ENCODE results near the gene CDC42EP1.
A peak's percentile ranks its signal among the peaks of the same experiment; 100 is the strongest.

CDC42EP1 gene

DNA sequence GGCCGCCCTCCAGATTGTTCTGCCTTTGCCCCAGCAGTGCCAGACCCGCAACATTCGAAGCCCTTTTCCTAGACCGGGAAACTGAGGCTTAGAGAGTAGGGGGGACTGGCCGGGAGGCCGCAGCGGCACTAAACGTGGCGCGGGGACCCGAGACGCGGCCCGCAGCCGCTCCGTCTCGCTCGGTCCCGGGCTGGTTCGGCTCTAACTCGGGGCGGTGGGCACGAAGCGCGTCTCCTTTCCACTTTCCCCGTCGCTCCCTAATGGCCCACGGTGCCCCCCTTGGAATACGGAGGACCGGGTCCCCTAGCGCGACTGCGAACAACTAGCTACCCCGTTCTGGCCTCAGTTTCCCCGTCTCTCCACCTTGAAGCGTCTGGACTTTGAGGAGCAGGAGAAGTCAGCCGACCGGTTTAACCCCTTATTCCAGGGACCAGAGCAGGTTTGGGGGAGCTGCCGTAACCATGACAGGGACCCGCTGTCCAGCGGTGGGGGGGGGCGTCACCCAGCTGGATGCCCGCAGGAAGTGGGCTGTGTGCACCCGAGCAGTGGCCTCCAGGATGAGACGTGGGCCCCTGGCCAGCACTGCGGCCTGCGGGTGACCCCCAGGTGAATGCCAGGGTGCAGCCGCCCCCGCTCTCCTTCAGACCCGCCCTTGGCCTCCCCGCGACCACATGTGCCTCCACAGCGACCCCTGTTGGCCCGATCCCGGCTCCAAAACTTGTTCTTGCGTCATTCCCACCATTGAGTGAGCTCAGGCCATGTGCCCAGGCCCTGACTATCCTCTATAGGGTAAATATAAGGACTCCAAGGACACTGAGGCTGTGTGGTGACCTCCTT, 1.1 kb downstream of the CDC42EP1 start:
- DNase-seq, result peak; percentile 8

DNA sequence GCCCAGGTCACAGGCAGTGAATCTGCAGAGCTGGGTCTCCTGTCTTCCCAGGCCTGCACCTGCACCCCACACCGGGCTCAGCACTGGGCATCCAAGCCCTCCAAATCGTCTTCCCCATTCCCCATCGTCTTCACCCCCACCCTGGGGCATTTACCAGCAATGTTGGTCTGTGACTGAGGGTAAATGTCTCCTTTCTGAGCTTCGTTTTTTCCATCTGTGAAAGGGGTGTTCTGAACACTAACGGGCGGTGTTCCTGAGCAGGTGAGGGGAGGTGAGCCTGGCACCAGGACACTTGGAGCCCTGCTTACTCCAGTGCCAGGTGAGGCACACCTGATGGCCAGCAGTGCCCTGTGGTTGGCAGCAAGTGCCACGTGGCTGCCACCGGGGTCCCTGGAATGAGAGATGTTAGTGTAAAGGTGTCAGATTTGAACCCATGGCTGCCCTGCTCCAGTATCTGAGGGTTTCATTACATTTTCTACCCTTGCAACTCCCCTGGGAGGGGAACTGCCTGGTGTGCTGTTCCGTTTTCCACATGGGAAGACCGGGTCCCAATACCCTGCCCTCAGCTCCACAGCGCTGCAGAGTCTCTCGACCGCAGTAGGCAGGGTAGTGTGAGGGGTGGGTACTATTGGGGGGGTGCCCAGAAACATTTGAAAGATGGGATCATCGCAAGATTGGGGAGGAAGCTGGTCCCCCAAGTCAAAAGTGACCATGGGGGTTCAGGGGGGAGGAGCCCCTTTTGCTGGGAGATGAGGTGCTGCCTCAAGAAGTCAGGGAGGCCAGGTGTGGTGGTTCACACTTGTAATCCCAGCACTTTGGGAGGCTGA, 2.0 kb downstream of the CDC42EP1 start:
- no peak for DNase-seq

DNA sequence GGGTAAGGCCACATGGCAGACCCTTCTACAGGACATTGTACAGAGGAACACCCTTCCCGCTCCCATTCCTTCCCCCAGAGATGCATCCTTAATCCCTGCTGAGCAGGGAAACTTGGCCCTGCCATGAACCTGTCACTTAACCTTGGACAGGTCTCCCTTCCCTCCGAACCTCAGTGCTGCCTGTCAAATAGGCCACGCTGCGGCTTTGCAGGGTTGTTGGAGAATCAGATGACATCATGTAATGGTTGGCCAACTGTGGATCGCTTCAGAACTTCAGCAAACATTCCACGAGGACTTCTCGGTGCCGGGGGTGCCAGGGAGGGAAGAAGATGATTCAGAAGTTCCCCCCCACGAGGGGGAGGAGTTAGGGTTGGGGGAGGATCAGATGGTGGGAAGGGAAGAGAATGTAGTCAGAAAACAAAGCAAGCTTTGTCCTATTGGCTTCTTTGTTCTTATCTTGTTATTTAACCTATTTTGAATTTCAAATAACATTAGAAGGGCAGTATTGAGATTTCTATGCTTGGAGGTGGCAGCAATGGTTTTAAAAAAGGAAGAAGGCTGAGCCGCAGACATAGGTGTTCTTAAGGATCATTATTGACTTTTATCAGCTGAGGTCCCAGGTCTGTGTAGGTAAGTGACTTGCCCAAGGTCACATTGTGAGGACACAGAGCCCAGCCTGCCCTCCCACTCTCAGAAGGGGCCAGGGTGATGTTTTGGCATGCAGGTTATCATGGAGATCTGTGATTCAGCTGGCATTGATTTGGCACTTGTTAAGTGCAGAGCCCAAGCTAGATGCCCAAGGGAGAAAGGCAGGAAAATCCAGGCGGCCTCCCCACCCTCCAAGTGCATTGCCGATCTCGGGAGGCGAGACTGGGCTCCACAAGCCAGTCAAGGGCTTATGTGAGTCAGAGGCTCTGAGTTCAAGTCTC, 3.1 kb downstream of the CDC42EP1 start:
- no peak for DNase-seq

DNA sequence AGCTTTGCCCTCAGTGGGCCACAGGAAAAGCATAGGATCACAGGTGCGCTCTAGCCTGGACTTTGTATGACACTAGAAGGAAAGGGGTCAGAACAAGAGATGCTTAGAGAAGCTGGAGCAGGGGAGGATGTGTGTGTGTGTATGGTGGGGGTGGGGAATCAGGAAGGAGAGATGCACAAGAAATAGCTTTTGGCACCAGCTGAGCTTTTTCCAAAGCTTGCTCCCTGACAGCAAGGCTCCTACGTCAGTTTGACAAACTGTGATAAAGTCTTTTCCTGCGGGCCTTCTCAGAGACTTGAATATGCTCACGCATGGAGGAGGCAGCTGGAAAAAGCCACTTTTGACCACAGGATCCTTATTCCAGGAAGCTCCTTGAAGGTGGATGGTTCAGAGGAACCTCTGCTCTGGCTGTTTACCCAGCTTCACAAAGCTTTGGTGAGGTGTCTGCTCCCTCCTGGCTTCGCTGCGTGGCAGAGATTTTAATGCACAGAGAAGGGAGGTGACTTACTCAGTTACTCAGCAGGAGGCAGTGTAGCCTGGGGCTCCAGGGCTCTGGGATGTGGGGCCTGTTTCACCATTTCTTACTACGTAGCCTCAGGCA, 3.9 kb downstream of the CDC42EP1 start:
- DNase-seq, result no peak

DNA sequence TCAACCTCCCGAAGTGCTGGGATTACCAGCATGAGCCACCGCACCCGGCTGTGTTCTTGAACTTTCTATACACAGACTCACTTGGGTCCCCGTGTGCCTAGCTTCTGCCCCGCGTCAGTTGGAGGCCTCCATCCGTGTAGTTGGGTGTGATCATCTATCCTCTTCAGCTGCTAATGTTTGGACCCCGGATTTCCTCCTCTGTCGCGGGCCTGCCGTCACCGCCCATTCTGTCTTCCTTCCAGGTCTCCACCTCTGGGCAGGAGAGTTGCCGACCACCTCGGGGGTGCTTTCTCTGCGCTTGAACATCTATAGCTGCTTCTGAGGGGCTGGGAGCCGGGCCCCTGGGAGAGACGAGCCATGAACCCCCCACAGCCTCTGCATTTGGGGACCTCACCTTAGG, 5.5 kb downstream of the CDC42EP1 start:
- DNase-seq, result no peak

DNA sequence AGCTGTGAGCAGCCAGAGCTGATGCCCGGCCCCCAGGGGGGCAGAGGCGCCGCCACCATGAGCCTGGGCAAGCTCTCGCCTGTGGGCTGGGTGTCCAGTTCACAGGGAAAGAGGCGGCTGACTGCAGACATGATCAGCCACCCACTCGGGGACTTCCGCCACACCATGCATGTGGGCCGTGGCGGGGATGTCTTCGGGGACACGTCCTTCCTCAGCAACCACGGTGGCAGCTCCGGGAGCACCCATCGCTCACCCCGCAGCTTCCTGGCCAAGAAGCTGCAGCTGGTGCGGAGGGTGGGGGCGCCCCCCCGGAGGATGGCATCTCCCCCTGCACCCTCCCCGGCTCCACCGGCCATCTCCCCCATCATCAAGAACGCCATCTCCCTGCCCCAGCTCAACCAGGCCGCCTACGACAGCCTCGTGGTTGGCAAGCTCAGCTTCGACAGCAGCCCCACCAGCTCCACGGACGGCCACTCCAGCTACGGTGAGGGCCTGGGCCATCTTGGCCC, 6.1 kb downstream of the CDC42EP1 start:
- no peak for DNase-seq

DNA sequence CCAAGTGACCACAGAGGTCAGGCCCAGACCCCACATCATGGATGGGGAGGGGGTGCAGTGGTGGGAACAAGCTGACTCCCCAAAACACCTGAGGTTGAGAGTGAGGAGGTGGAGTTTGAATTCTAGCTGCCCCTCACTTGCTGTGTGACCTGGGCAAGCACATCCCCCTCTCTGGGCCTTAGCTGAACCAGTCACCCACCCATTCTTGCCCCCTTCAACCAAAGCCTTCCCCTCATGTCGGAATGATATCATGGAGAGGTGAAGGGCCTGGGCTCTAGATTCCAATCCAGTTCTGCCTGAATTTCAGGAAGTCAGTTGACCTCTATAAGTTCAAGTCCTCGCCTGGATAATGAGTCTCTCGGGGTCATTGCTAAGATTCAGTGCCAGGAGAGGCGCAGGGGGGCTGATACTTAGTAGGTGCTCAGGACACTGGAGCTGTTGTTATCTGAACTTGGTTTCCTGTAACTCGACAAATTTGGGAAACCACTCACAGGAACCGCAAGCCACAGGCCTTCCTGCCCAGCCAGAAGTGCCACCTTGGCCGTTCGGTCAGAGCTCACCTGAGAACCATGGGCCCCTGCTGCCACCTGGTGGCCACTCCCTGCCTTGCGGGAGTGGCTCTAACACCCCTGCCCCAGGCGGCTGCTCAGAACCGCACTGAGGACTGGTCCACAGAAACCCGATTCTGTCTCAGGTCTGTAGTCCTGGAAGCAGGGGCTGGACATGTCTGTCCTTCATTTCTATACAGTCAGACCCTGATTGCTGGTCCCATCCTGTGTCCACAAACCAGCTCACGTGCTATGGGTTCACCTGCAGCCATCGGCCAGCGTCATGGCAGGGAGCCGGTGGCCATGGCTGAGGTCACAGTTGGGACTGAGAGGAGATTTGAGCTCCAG, 6.9 kb downstream of the CDC42EP1 start:
- DNase-seq, result peak; percentile 12

DNA sequence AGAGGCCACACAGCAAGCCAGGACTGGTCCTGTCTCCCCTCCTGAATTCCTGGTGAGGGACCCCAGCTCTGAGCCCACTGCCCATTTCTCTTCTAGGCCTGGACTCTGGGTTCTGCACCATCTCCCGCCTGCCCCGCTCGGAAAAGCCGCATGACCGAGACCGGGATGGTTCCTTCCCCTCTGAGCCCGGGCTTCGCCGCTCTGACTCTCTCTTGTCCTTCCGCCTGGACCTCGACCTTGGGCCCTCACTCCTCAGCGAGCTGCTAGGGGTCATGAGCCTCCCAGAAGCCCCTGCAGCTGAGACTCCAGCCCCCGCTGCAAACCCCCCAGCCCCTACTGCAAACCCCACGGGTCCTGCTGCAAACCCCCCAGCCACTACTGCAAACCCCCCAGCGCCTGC, 7.7 kb downstream of the CDC42EP1 start:
- DNase-seq, result no peak

DNA sequence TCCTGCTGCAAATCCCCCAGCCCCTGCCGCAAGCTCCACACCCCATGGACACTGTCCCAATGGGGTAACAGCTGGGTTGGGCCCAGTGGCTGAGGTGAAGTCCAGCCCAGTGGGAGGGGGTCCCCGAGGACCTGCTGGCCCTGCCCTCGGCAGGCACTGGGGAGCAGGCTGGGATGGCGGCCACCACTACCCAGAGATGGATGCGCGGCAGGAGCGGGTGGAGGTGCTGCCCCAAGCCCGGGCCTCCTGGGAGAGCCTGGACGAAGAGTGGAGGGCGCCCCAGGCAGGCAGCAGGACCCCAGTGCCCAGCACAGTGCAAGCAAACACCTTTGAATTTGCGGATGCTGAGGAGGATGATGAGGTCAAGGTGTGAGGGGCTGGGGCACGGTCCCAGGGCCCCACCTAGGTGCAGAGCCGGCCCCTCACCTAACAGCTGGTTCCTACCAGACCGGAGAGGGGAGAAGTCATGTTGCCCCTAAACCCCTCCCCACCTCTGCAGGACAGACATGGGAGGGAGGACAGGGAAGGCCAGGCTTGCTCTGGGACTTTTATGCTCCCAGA, 8.2 kb downstream of the CDC42EP1 start:
- DNase-seq, result no peak

DNA sequence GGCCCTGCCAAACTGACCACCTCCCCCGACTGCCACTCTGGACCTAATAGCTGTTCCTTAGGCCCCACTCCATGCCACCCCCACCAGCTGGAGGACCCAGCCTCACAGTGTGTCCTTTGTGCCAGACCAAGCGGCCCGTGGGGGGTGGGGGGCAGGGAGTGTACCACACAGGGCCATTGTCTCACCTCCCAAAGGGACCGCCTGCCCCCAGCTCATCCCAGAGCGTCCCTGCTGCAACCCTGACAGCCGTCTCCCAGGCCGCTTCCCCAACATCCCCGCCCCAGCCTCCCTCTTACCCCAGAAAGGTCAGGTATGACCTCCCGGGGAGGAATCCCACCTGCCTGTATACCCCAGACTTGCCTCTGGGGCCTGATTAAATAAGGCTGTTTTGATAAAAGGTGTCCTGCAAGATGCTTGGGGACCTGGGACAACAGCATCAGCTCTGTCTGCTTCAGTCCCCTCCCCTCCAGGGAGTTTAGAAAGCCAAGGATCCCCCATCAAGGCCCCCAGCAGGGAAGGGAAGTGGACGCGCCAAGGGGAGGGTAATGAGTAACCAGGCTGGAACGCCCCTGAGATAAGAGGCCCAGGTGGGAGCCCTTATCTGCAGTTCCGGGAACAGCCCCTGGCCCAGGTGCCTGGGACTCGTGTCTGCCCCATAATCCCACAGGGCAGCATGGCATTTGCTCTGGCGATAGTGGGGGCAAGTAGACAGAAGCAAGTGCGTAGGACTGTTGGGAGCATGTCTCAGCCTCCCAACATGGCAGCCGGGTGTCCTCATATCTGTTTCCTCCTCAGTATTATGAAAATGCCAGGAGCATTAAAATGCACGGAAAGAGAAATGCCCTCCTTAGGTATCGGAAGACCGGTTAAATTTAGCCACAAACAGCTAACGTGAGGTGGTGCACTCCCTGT, 9.0 kb downstream of the CDC42EP1 start:
- no peak for DNase-seq

DNA sequence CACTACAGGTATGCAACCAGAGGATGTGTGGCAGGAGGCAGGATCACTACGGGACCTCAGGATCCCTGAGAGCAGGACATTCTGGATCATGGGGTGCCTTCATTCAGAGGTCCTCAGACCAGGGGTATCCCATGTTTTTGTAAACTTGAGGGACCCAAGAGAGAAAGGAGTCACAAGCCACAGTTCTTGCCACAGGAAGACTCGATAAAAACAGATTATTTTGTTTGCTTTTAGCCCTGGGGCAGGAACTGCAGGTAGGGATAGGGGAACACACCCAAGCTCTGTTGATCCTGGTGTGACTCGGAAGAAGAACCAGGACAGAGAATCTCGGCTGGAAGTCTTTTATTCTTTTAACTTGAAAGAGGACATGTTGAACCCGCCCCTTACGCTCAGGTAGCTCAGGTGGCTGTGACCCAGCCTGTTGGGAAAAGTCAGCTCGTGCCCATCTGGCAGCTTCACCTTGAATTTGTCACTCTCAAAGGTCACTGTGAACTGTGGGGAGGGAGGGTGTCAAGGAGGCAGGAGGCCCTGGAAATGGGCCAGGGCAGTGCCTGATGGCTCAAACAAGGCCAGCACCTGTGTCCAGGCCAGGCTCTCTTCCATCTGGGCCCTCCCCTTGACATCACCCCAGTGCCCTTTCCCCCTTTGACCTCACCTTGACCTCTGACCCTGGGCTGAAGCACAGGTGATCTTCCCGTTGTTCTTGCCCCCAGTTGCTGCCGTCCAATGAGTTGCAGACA, 9.8 kb downstream of the CDC42EP1 start:
- no peak for DNase-seq

DNA sequence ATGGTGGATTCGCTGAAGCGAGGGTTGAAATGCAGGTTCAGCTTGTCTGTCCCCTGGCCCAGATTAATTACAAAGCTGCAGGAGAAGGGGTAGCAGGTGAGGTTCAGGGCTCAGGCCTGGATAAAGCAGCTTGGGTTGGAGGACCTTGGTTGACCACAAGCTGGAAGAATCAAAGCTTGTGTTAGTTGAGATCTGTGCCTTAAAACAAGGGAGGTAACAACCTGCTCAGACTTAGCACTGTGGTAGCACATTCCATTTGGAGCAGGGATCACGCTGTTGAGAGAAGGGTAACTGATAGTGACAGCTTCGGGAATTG, 10.3 kb downstream of the CDC42EP1 start:
- no peak for DNase-seq

DNA sequence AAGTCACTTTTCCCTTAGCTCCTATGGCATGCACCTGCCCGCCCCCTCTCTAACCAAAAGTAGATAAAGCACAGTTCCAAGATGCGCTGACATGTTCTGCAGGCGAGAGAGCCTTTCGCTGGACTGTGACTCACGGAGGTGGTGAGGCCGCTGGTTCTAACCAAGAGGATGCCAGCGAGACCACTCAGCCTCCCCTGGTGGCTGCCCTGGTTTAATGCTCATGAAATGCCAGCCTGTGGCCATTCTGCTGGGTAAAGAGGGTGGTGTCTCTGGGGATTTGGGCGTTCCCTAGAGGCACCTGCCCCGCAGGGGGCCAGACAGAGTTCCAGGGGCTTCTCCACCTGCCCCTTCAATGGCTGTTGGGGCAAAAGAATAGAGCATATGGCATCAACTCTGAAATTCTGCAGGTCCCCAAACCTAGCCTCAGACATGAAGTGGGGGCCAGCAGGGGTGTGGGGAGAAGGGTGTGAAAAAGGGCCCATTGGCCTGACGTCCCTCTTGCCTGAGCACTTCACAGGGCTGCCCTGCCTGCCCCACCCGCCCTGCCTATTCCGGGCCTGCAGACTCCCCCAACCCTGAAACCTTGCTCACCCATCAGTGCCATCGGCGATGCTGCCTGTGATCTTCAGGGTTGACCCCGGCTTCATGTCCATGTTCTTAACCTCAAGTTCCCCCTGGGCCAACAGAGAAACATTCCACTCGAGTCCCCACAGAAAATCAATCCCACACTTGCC, 11.1 kb downstream of the CDC42EP1 start:
- DNase-seq, result no peak

DNA sequence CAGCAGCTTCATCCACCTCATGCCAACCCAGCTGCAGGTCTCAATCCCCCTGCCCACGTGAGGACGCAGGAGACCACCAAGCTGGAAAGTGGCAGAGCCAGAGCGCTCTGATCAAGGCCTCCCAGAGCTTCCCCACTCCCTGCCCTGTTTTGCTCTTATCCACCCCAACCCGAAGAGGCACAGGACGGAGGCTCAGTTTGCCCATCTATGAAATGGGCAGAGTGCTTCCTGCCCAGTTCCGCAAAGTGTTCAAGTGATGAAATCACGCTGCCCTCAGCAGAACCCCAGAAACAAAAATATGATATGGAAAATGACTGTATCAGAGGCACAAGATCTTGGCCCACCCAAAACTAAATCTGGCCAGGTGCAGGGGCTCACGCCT, 11.7 kb downstream of the CDC42EP1 start:
- DNase-seq, result no peak

DNA sequence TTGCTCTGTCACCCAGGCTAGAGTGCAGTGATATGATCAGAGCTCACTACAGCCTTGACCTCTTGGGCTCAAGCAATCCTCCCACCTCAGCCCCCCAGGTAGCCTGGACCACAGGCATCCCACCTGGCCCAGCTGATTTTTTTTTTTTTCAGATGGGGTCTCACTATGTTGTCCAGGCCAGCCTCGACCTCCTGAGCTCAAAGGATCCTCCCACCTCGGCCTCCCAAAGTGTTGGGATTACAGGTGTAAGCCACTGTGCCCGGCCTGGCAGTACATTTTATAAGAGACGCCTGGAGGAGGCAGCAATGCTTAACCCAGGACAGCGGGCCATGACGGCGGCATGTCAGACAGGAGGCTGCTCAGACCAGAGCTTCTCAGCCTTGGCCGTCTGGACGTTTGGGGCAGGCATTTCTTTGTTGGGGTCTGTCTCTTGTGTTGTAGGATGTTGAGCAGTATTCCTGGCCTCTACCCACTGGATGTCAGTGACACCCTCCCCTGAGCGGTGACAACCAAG, 15.3 kb downstream of the CDC42EP1 start:
- no peak for DNase-seq

DNA sequence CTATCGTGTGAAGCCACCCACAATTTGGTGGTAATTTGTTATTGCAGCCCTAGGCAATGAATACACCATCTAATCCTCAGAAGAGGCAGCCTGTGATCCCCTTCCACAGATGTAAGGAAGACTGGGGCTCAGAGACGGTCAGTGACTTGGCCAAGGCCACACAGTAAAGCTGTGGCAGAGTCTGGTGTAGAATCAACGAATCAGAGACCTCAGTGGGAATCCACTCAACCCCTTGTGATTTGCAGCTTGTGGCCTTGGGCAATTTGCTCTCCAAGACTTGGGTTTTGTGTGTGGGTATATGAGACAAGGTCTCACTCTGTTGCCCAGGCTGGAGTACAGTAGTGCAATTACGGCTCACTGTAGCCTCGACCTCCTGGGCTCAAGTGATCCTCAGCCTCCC, 17.7 kb downstream of the CDC42EP1 start:
- DNase-seq, result no peak

DNA sequence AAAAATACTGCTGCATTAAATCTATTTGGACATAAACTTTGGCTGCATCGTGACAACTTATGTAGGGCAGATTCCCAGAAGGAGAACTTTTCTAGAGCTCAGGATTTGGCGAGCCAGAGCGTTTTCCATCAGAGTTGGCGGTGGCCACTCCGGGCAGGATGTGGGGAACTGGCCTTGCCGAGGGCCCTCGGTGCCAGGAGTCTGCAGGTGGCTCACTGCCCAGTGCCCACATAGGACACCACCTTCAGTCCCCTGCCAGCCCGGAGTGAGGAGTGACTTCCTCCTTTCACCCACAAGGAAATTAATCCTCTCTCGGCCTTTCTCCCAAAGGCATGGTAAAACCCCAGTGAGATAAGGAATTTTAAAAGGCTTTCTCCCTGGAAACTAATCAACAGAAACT, 21.2 kb downstream of the CDC42EP1 start:
- DNase-seq, result no peak

DNA sequence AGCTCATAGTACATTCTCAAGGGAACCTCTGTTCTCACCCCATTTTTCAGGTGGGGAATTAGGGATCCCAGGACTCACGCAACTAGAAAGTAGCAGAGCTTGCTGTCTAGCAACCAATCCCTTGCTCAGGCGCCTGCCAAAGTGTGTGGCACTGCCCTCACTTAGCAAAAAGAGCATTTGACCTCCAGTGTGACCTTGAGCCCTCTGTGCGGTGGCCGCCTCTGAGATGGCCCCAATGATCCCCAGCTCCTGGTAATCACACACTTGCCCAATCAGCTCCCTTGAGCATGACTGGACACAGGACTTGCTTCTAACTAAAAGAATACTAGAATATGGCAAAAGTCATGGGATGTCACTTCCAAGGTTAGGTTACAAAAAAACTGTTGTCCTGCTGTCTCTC, 22.2 kb downstream of the CDC42EP1 start:
- DNase-seq, result no peak
